HEK293T (cell line): Measurements from ENCODE around the gene MRPL9.
"Not testable (repeated sequence)": the region's sequence is repeated elsewhere in the genome, so short reads cannot be mapped to it uniquely, and the experiment has no call there.

ENCODE experiments used
- ARNT ChIP-seq: fragments of 450-650 bp; IDR thresholded peaks from 2 replicates; pipeline ENCODE4 v1.6.1; 2017; ENCODE audit warnings: mild to moderate bottlenecking
- BHLHE40 ChIP-seq: fragments of 450-650 bp; IDR thresholded peaks from 2 replicates; pipeline ENCODE4 v1.6.1; 2016; ENCODE audit warnings: mild to moderate bottlenecking, moderate library complexity, borderline replicate concordance
- CTBP1 ChIP-seq: fragments of 450-650 bp; IDR thresholded peaks from 2 replicates; pipeline ENCODE4 v1.6.1; 2016; ENCODE audit warnings: borderline replicate concordance
- ELF4 ChIP-seq: fragments of 450-650 bp; IDR thresholded peaks from 2 replicates; pipeline ENCODE4 v1.6.1; 2017; ENCODE audit warnings: antibody characterized with exemption
- FOXA1 ChIP-seq: fragments of 450-650 bp; IDR thresholded peaks from 2 replicates; pipeline ENCODE4 v1.6.1; 2016; ENCODE audit warnings: mild to moderate bottlenecking
- FOXM1 ChIP-seq: fragments of 450-650 bp; IDR thresholded peaks from 2 replicates; pipeline ENCODE4 v1.6.1; 2017; ENCODE audit warnings: mild to moderate bottlenecking, borderline replicate concordance
- HDGF ChIP-seq: fragments of 450-650 bp; IDR thresholded peaks from 2 replicates; pipeline ENCODE4 v1.6.1; 2017; ENCODE audit warnings: antibody characterized with exemption, borderline replicate concordance
- LEF1 ChIP-seq: fragments of 450-650 bp; IDR thresholded peaks from 2 replicates; pipeline ENCODE4 v1.6.1; 2017; ENCODE audit warnings: mild to moderate bottlenecking, borderline replicate concordance
- NFRKB ChIP-seq: fragments of 450-650 bp; IDR thresholded peaks from 2 replicates; pipeline ENCODE4 v1.6.1; 2016; ENCODE audit warnings: mild to moderate bottlenecking, moderate library complexity
- PKNOX1 ChIP-seq: fragments of 450-650 bp; IDR thresholded peaks from 2 replicates; pipeline ENCODE4 v1.6.1; 2016
- SP1 ChIP-seq: fragments of 450-650 bp; IDR thresholded peaks from 2 replicates; pipeline ENCODE4 v1.6.1; 2017
- SUZ12 ChIP-seq: fragments of 450-650 bp; IDR thresholded peaks from 2 replicates; pipeline ENCODE4 v1.6.1; 2016; ENCODE audit warnings: mild to moderate bottlenecking
- TARDBP ChIP-seq: fragments of 450-650 bp; IDR thresholded peaks from 2 replicates; pipeline ENCODE4 v1.6.1; 2016

- not testable (repeated sequence) for TF ChIP-seq CTBP1, FOXA1, SP1, NFRKB, BHLHE40, ELF4, TARDBP, FOXM1, HDGF, PKNOX1, LEF1, ARNT, SUZ12
Measured at GRCh38 chr1:151733995-151734394, 29.3 kb downstream of the MRPL9 start.
